K562 (cell line): ENCODE data around the gene TNMD. TPM values are rescaled to one million over a fixed set of nuclear protein-coding genes. Genes with fewer than 3 reads are reported as not detected.

Source experiments
- ATAC-seq: fragments of 200-7000 bp; cut with Tn5 transposase; 3 replicates; pipeline ENCODE4 v1.9.1; 2020; ENCODE audit warnings: moderate library complexity
- BruUV-seq: library from RNA; stranded (reverse); fragments of 400-500 nt; replicated peaks from 2 replicates; lab custom pipeline; 2021; lab: Mats Ljungman, UMichigan
- CTCF ChIA-PET: fragments of 300-600 bp; formaldehyde crosslinking; extraction: SDS; loops from one replicate; lab custom pipeline; 2021; ENCODE audit warnings: low intra/inter-chr PET ratio; lab: Yijun Ruan, JAX
- POLR2A ChIA-PET: fragments of 300-600, 350-650 bp; sonication (Branson Sonifier 250); formaldehyde crosslinking; extraction: SDS; loops from one replicate; lab custom pipeline; 2021; ENCODE audit warnings: antibody characterized with exemption, inconsistent platforms; lab: Yijun Ruan, JAX
- DNase-seq, 4 experiments: peaks; one replicate each; pipeline versions ENCODE4 v3.0.0 to v3.0.0-alpha.2; 2011 to 2018; ENCODE audit warnings: low spot score in 3 of 4, mixed read lengths in 3 of 4; ENCODE audit errors: extremely low read depth in 1 of 4
- FAIRE-seq: peaks from 2 replicates; lab custom pipeline; 2011; peaks lifted over from hg19 to GRCh38; lab: Jason Lieb, UNC
- H2AFZ ChIP-seq: 2 replicates; pipeline ENCODE4 v1.6.0; 2011; ENCODE audit warnings: low read depth, low read length, control low read depth, inconsistent platforms
- H3K27ac ChIP-seq: fragments of 200-600 bp; 3 replicates; pipeline ENCODE4 v1.8.0; 2011; ENCODE audit warnings: low read depth, mild to moderate bottlenecking, control low read depth, inconsistent platforms, low read length, moderate library complexity, mixed read lengths; ENCODE audit errors: extremely low read depth
- H3K27me3 ChIP-seq, 2 experiments: fragments of 300-600 bp in 1 of 2; 2 replicates in 1 of 2; 3 replicates in 1 of 2; pipeline versions ENCODE4 v1.6.0 to v1.8.0; 2011; ENCODE audit warnings: inconsistent platforms in 2 of 2, low read length in 2 of 2, mild to moderate bottlenecking in 1 of 2, mixed read lengths in 1 of 2, moderate library complexity in 1 of 2; ENCODE audit not compliant: control insufficient read depth in 2 of 2, insufficient read depth in 2 of 2
- H3K36me3 ChIP-seq: fragments of 300-600 bp; 3 replicates; pipeline ENCODE4 v1.8.0; 2011; ENCODE audit warnings: mild to moderate bottlenecking, low read length, inconsistent platforms; ENCODE audit not compliant: control insufficient read depth, insufficient read depth
- H3K4me1 ChIP-seq, 2 experiments: fragments of 200-600 bp in 1 of 2; replicated peaks in 1 of 2; 2 replicates in 1 of 2; 3 replicates in 1 of 2; pipeline versions ENCODE4 v1.5.1 to v1.8.0; 2011; ENCODE audit warnings: inconsistent platforms in 2 of 2, low read length in 2 of 2, mild to moderate bottlenecking in 1 of 2, mixed read lengths in 1 of 2, moderate library complexity in 1 of 2; ENCODE audit not compliant: control insufficient read depth in 2 of 2, insufficient read depth in 2 of 2
- H3K4me2 ChIP-seq: 2 replicates; pipeline ENCODE4 v1.6.1; 2011; ENCODE audit warnings: low read length, control low read depth, inconsistent platforms, mixed read lengths; ENCODE audit not compliant: insufficient read depth
- H3K4me3 ChIP-seq: fragments of 200-600 bp; sonication (generic), shearing (Covaris generic); 2 replicates; pipeline ENCODE4 v1.5.1; 2016; ENCODE audit warnings: control low read depth, inconsistent platforms
- H3K79me2 ChIP-seq: fragments of 200-600 bp; 3 replicates; pipeline ENCODE4 v1.8.0; 2011; ENCODE audit warnings: low read length, inconsistent platforms; ENCODE audit not compliant: control insufficient read depth, insufficient read depth
- H3K9ac ChIP-seq, 2 experiments: 2 replicates each; pipeline versions ENCODE4 v1.6.0 to v1.6.1; 2011; ENCODE audit warnings: low read depth in 2 of 2, low read length in 2 of 2, control low read depth in 1 of 2, inconsistent platforms in 1 of 2, mild to moderate bottlenecking in 1 of 2, mixed read lengths in 1 of 2; ENCODE audit not compliant: insufficient read depth in 1 of 2
- H3K9me1 ChIP-seq: one replicate; pipeline ENCODE4 v1.6.0; 2011; ENCODE audit warnings: inconsistent platforms, mild to moderate bottlenecking, low read length, moderate library complexity; ENCODE audit not compliant: control insufficient read depth, insufficient read depth
- H3K9me3 ChIP-seq: replicated peaks from 2 replicates; pipeline ENCODE4 v1.5.1; 2011; ENCODE audit warnings: low read depth, low read length, inconsistent platforms; ENCODE audit not compliant: control insufficient read depth, insufficient read depth
- H4K20me1 ChIP-seq: replicated peaks from 2 replicates; pipeline ENCODE4 v1.6.1; 2011; ENCODE audit warnings: low read length, inconsistent platforms, mixed read lengths; ENCODE audit not compliant: control insufficient read depth, insufficient read depth
- CHAMP1 ChIP-seq: fragments of 450-650 bp; IDR thresholded peaks from 2 replicates; pipeline ENCODE4 v1.6.1; 2016; ENCODE audit warnings: mild to moderate bottlenecking
- CTBP1 ChIP-seq: fragments of 450-650 bp; IDR thresholded peaks from 2 replicates; pipeline ENCODE4 v1.6.1; 2016; ENCODE audit warnings: borderline replicate concordance
- NCOA2 ChIP-seq, 2 experiments: fragments of 450-650 bp; IDR thresholded peaks; 2 replicates each; pipeline ENCODE4 v1.6.1; 2018; ENCODE audit warnings: mild to moderate bottlenecking in 2 of 2, moderate library complexity in 1 of 2; ENCODE audit not compliant: partially characterized antibody in 2 of 2
- RREB1 ChIP-seq: fragments of 250-450 bp; sonication (Bioruptor Pico); IDR thresholded peaks from 2 replicates; pipeline ENCODE4 v1.4.0; 2020
- WGBS: fragments of 100-300 bp; shearing (Covaris generic); methylation state at CpG from one replicate; pipeline ENCODE4 v1.1.6; 2016; ENCODE audit warnings: low coverage, mixed read lengths; ENCODE audit not compliant: insufficient coverage; ENCODE audit errors: missing lambda C conversion rate; 5-methylcytosine and 5-hydroxymethylcytosine counted together
- in situ Hi-C: fragments of 300-500 bp; cut with MboI; formaldehyde crosslinking; loops from 4 replicates; pipeline ENCODE4 v1.15.0; 2018; ENCODE audit warnings: inconsistent platforms, mixed read lengths
- intact Hi-C: fragments of 100-400 bp; cut with micrococcal nuclease; formaldehyde crosslinking; loops from 2 replicates; pipeline ENCODE4 v1.14.2; 2022
- polyA plus RNA-seq, 8 experiments: library from polyadenylated mRNA; depleted of rRNA in 4 of 8; stranded (reverse) in 5 of 8; unstranded in 3 of 8; fragments of >200 nt; fragmentation: Nextera tagmentation in 2 of 8; fragmentation: Illumina TruSeq in 1 of 8; extraction: Ambion mirVana in 2 of 8; extraction: Trizol in 1 of 8; gene quantifications; 2 replicates each; pipeline versions ENCODE4 v1.2.1 to v1.2.3, GENCODE V29; 2011 to 2014; ENCODE audit warnings: inconsistent platforms in 1 of 8, missing spikeins in 1 of 8
- total RNA-seq, 7 experiments: library from RNA; depleted of rRNA in 6 of 7; stranded (reverse); fragments of >200 nt in 6 of 7; fragmentation: Illumina TruSeq in 2 of 7; extraction: Trizol in 2 of 7; gene quantifications; 2 replicates each; pipeline versions ENCODE4 v1.2.1 to v1.2.3, GENCODE V29; 2011 to 2021; ENCODE audit warnings: low replicate concordance in 1 of 7

Gene TNMD
- total and polyA plus RNA-seq, 9 of the 15 experiments (the other 6 are each of a cell fraction or from before 2014, with no cell fraction given), result not detected

- Histone ChIP-seq H3K27me3 (no peaks in the 10 kb centered on the region), H3K4me3 (no peak overlapping the region), H3K79me2 (no peaks in the 10 kb centered on the region), H3K36me3 (no peaks in the 10 kb centered on the region), H3K9me1 (no peaks in the 10 kb centered on the region), H2AFZ (no peak overlapping the region), H4K20me1 (no peaks in the 10 kb centered on the region), H3K4me1 (no peaks in the 10 kb centered on the region), H3K9me3 (no peaks in the 10 kb centered on the region), H3K27ac (no peak overlapping the region), H3K9ac (no peak overlapping the region), H3K4me2 (no peak overlapping the region)
- BruUV-seq, result no TSS peak
- TF ChIP-seq RREB1 (CRISPR knock-in tag), result no peak
- no peak for TF ChIP-seq CHAMP1
- TF ChIP-seq CTBP1, result no peak
- no peak for TF ChIP-seq NCOA2 (IDR thresholded peaks at IDR 0.05; ENCODE audit: partially characterized antibody in 2 of 2)
- in situ Hi-C loops (no loop called here), intact Hi-C loops (no loop called here)
- ATAC-seq, result no peak
- DNase-seq, result no peak
- ChIA-PET POLR2A (no interaction called here), CTCF (no interaction called here)
- no peak for FAIRE-seq
- 0% methylated on average over 2 of the region's 2 CpGs for WGBS
Measured at GRCh38 chrX:100587861-100588260, 3.1 kb downstream of the TNMD start.
